Panc1 (cell line): ENCODE measurements around the gene SCLY. TPM values are rescaled to one million over a fixed set of nuclear protein-coding genes. Genes with fewer than 3 reads are reported as not detected.

Experiments
- ATAC-seq: fragments of 200-7000 bp; cut with Tn5 transposase; 2 replicates; pipeline ENCODE4 v1.9.1; 2020; ENCODE audit warnings: mild to moderate bottlenecking, moderate library complexity
- BruUV-seq: library from RNA; stranded (reverse); fragments of 400-500 nt; replicated peaks from 2 replicates; lab custom pipeline; 2021; lab: Mats Ljungman, UMichigan
- CTCF ChIA-PET: fragments of 300-600 bp; sonication (Branson Sonifier 250); formaldehyde crosslinking; loops from one replicate; lab custom pipeline; 2022; ENCODE audit warnings: antibody characterized with exemption; lab: Charles Lee
- POLR2A ChIA-PET: fragments of 300-600 bp; sonication (Branson Sonifier 250); formaldehyde crosslinking; loops from one replicate; lab custom pipeline; 2022; ENCODE audit warnings: antibody characterized with exemption; lab: Charles Lee
- DNase-seq: peaks from one replicate; pipeline ENCODE4 v3.0.0-alpha.2; 2010; ENCODE audit warnings: low read depth, low spot score
- H3K27ac ChIP-seq: 2 replicates; pipeline ENCODE4 v1.5.1; 2011; ENCODE audit warnings: mild to moderate bottlenecking, low read length, inconsistent platforms
- H3K27me3 ChIP-seq: fragments of 200-500 bp; sonication (Bioruptor generic); 2 replicates; pipeline ENCODE4 v1.6.0; 2014; ENCODE audit warnings: low read length, inconsistent platforms; ENCODE audit not compliant: control insufficient read depth, insufficient read depth
- H3K36me3 ChIP-seq: fragments of 200-500 bp; sonication (Bioruptor generic); 2 replicates; pipeline ENCODE4 v1.5.1; 2014; ENCODE audit warnings: inconsistent platforms, mild to moderate bottlenecking, low read length, moderate library complexity; ENCODE audit not compliant: control insufficient read depth, insufficient read depth
- H3K4me1 ChIP-seq: 2 replicates; pipeline ENCODE4 v1.5.1; 2011; ENCODE audit warnings: inconsistent platforms, mild to moderate bottlenecking, low read length, moderate library complexity; ENCODE audit not compliant: control insufficient read depth, insufficient read depth
- H3K4me3 ChIP-seq, 2 experiments: 2 replicates each; pipeline ENCODE4 v1.5.1; 2011 to 2012; ENCODE audit warnings: low read depth in 2 of 2, low read length in 2 of 2, mild to moderate bottlenecking in 2 of 2, inconsistent platforms in 1 of 2, moderate library complexity in 1 of 2
- H3K9me3 ChIP-seq: fragments of 200-500 bp; sonication (Bioruptor generic); 2 replicates; pipeline ENCODE4 v1.5.1; 2014; ENCODE audit warnings: low read depth, mild to moderate bottlenecking, inconsistent platforms, low read length, moderate library complexity; ENCODE audit not compliant: control insufficient read depth, insufficient read depth
- POLR2AphosphoS5 ChIP-seq: IDR thresholded peaks from 2 replicates; pipeline ENCODE4 v1.6.1; 2012; ENCODE audit warnings: mild to moderate bottlenecking, low read depth, low read length, moderate library complexity
- SIN3A ChIP-seq: IDR thresholded peaks from 2 replicates; pipeline ENCODE4 v1.6.1; 2012; ENCODE audit warnings: low read depth, mild to moderate bottlenecking, low read length, moderate library complexity, borderline replicate concordance; ENCODE audit not compliant: insufficient read depth
- TCF7L2 ChIP-seq: IDR thresholded peaks from 2 replicates; pipeline ENCODE4 v1.6.1; 2011; ENCODE audit warnings: mild to moderate bottlenecking, low read depth, low read length, inconsistent platforms
- in situ Hi-C: cut with HindIII; loops from 2 replicates; pipeline ENCODE4 v1.10.0; 2016; ENCODE audit warnings: low sequenced_read_pairs, low pct_unique_long_range_greater_than_20kb
- intact Hi-C: fragments of 100-400 bp; cut with micrococcal nuclease; formaldehyde crosslinking; loops from one replicate; pipeline ENCODE4 v1.10.0; 2022; ENCODE audit not compliant: unreplicated experiment
- total RNA-seq: library from RNA; stranded (reverse); gene quantifications from one replicate; pipeline ENCODE4 v1.2.1, GENCODE V29; 2021; ENCODE audit not compliant: unreplicated experiment
- TF ChIP-seq, protein P1 (sequence below): fragments of 450-650 bp; IDR thresholded peaks from 2 replicates; pipeline ENCODE4 v1.5.1; 2017; ENCODE audit warnings: mild to moderate bottlenecking
- TF ChIP-seq, protein P2 (sequence below), 2 experiments: IDR thresholded peaks; 2 replicates each; pipeline ENCODE4 v1.6.1; 2011 to 2012; ENCODE audit warnings: low read depth in 2 of 2, control low read depth in 1 of 2, low read length in 1 of 2, mild to moderate bottlenecking in 1 of 2, moderate library complexity in 1 of 2; ENCODE audit not compliant: insufficient read depth in 1 of 2

SCLY gene
- total RNA-seq, 1 experiment from 2014 or later, result 31.4 TPM

DNA sequence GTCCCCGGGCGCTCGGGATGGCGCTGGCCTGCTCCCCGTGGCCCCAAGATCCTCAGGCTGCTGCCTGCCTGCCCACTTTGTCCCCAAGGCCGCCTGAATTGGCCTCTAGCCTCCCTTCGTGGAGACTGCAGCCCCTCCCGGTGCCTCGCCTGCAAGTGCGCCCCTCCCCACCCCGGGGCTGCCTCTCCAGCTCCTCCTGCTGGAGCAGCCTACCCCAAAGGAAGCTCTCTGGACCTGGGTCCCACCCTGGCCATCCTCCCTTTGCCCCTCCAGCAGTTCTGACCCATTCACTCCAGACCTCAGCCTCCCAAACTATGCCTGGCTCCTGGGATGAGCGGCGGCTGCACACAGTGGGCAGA lies 45.5 kb downstream of the SCLY start:
- no peak for TF ChIP-seq POLR2AphosphoS5
- TF ChIP-seq, protein P1, sequence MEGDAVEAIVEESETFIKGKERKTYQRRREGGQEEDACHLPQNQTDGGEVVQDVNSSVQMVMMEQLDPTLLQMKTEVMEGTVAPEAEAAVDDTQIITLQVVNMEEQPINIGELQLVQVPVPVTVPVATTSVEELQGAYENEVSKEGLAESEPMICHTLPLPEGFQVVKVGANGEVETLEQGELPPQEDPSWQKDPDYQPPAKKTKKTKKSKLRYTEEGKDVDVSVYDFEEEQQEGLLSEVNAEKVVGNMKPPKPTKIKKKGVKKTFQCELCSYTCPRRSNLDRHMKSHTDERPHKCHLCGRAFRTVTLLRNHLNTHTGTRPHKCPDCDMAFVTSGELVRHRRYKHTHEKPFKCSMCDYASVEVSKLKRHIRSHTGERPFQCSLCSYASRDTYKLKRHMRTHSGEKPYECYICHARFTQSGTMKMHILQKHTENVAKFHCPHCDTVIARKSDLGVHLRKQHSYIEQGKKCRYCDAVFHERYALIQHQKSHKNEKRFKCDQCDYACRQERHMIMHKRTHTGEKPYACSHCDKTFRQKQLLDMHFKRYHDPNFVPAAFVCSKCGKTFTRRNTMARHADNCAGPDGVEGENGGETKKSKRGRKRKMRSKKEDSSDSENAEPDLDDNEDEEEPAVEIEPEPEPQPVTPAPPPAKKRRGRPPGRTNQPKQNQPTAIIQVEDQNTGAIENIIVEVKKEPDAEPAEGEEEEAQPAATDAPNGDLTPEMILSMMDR, result no peak; the same call in 1 of the 2 replicates
- TF ChIP-seq, protein P2, sequence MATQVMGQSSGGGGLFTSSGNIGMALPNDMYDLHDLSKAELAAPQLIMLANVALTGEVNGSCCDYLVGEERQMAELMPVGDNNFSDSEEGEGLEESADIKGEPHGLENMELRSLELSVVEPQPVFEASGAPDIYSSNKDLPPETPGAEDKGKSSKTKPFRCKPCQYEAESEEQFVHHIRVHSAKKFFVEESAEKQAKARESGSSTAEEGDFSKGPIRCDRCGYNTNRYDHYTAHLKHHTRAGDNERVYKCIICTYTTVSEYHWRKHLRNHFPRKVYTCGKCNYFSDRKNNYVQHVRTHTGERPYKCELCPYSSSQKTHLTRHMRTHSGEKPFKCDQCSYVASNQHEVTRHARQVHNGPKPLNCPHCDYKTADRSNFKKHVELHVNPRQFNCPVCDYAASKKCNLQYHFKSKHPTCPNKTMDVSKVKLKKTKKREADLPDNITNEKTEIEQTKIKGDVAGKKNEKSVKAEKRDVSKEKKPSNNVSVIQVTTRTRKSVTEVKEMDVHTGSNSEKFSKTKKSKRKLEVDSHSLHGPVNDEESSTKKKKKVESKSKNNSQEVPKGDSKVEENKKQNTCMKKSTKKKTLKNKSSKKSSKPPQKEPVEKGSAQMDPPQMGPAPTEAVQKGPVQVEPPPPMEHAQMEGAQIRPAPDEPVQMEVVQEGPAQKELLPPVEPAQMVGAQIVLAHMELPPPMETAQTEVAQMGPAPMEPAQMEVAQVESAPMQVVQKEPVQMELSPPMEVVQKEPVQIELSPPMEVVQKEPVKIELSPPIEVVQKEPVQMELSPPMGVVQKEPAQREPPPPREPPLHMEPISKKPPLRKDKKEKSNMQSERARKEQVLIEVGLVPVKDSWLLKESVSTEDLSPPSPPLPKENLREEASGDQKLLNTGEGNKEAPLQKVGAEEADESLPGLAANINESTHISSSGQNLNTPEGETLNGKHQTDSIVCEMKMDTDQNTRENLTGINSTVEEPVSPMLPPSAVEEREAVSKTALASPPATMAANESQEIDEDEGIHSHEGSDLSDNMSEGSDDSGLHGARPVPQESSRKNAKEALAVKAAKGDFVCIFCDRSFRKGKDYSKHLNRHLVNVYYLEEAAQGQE (IDR thresholded peaks at IDR 0.05; ENCODE audit: insufficient read depth in 1 of 2, low read depth in 2 of 2, low read length in 1 of 2), result no peak
- TF ChIP-seq SIN3A, result no peak
- TF ChIP-seq TCF7L2, result no peak
- POLR2A ChIA-PET, result no interaction called here
- no peaks in the 10 kb centered on the region for H3K9me3 ChIP-seq
- ATAC-seq, result no peak
- no peaks in the 10 kb centered on the region for H3K27me3 ChIP-seq
- H3K4me3 ChIP-seq, result no peak overlapping the region
- DNase-seq, result no peak
- in situ Hi-C loops, result no loop called here
- BruUV-seq, result no TSS peak
- CTCF ChIA-PET, result interaction anchor here (0.6 to 1.1 kb wide), 3 partner anchors 98 to 248 kb away, joined by 3 read pairs; no protein-coding TSS in a partner anchor
- H3K27ac ChIP-seq, result no peak overlapping the region
- intact Hi-C loops, result no loop called here
- peaks cover 10% of the 10 kb centered on the region for H3K4me1 ChIP-seq
- no peaks in the 10 kb centered on the region for H3K36me3 ChIP-seq

DNA sequence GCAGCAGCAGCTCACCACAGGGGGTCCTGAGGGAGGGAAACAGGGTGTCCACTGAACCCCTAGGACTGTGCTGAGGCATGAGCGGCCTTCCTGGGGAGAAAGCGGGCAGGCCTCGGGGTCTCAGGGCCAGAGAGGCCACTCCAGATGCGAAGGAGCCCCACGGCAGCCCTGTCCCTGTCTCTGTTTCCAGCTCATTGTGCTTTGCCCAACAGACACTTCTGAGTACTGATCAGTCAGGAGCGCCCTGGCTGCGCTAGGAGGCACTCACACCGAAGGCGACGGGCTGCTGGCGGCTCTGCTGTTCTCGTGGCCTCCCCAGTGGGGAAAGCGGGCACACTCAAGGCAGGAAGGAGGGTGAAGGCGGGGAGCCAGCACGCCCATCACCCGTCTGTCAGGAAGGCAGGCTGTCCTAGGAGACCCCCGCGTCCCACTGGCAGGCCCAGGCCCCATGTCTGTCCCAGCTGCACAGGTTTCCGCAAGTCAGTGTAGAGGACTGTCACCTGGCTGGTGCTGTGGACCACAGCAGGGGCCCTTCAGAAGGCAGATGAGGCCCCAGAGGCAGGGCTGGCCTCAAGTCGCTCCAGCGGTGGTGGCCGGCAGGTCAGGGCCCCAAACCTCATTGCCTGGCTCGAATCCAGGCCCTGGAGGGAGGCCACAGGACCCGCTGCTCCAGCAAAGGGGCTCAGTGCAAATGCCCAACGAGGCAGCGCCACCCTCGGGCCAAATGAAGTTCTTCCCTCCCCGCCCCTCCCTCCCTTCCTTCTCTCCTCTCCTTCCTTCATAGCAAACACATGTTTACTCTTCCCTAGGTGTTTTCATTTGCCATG lies 46.1 kb downstream of the SCLY start:
- DNase-seq (no peak), ATAC-seq (peak; percentile 40)
- CTCF ChIA-PET, result interaction anchor here (0.6 to 1.1 kb wide), 4 partner anchors 20 to 249 kb away, joined by 3 to 4 read pairs (median 3); no protein-coding TSS in a partner anchor
- H3K36me3 ChIP-seq, result no peaks in the 10 kb centered on the region
- 0 out of 2 replicates have a peak overlapping the region, but pooled peaks have one; percentile 7 for H3K27ac ChIP-seq
- POLR2A ChIA-PET, result no interaction called here
- H3K9me3 ChIP-seq, result peaks cover 2% of the 10 kb centered on the region; the same call in 1 of the 2 replicates
- intact Hi-C loops (no loop called here), in situ Hi-C loops (no loop called here)
- TF ChIP-seq POLR2AphosphoS5, result no peak
- TF ChIP-seq, protein P1, result peak; percentile 72
- peak overlapping the region; percentile 29 to 52 for H3K4me3 ChIP-seq
- H3K4me1 ChIP-seq, result peaks cover 10% of the 10 kb centered on the region
- no TSS peak for BruUV-seq
- no peaks in the 10 kb centered on the region for H3K27me3 ChIP-seq
